NB4 (cell line): ENCODE results near the gene CDKN2D.

Experiments
- DNase-seq: peaks from one replicate; pipeline ENCODE4 v3.0.0; 2010; ENCODE audit warnings: low read depth
- H3K4me3 ChIP-seq: one replicate; pipeline ENCODE4 v1.5.1; 2011; ENCODE audit warnings: mild to moderate bottlenecking, low read depth, low read length, moderate library complexity
- MYC ChIP-seq: IDR thresholded peaks from 2 replicates; pipeline ENCODE4 v1.6.1; 2011; ENCODE audit warnings: low read depth, low read length
- POLR2A ChIP-seq: IDR thresholded peaks from 2 replicates; pipeline ENCODE4 v1.6.1; 2011; ENCODE audit warnings: mild to moderate bottlenecking; ENCODE audit not compliant: insufficient read length; ENCODE audit errors: extremely low read depth
- TF ChIP-seq, protein P1 (sequence below): IDR thresholded peaks from one replicate; pipeline ENCODE4 v1.5.1; 2012; ENCODE audit warnings: low read depth, low read length
- TF ChIP-seq, protein P2 (sequence below): IDR thresholded peaks from 2 replicates; pipeline ENCODE4 v1.6.1; 2011; ENCODE audit warnings: low read depth, low read length

The CDKN2D gene

DNA sequence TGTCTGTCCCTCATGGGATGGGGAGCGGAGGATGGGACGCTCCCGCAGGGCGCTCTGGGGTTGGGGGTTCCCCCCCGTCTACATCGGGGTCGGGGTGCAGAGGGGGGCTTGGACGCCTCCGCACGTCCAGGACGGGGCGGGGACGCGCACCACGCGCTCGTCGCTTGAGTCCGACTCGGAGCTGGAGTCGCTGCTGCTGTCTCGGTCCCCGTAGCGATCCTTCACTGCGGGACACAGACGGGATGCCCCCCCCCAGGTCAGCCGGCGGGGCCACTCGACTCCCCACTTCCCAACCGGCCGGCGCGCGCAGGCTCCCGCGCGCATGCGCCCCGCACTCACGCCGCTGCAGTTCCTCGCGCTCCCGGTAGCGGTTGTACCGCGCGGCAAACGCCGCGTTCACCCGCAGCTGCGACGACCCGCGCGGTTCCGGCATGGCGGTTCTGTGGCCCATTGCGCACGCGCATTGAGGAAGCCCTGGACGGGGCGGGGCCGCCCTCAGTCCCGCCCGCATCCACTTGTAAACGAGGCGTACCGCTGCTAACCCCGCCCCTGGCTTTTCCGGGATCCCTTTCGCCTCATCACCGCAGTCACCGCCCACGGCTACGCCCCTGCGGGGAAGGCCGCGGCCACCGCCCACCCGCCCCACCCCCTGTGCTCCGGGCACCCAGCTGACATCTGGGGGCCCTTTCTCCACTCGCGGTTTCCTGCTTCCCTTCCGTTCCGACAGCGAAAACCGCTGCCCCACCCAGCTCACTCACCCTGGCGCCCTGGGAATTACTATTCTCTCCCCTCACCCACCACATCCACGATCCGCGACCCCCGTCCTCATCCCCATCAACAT is 3.0 kb downstream of the CDKN2D start, which contains the start of gene KRI1:
Gene KRI1 (minus strand): TSS at position 444 of the 841 bp plus-strand sequence. CDS start 11 bp downstream, at position 433.
- peak; percentile 100 for DNase-seq
- TF ChIP-seq POLR2A (peak; percentile 99), MYC (peak; percentile 69)
- TF ChIP-seq, protein P1, sequence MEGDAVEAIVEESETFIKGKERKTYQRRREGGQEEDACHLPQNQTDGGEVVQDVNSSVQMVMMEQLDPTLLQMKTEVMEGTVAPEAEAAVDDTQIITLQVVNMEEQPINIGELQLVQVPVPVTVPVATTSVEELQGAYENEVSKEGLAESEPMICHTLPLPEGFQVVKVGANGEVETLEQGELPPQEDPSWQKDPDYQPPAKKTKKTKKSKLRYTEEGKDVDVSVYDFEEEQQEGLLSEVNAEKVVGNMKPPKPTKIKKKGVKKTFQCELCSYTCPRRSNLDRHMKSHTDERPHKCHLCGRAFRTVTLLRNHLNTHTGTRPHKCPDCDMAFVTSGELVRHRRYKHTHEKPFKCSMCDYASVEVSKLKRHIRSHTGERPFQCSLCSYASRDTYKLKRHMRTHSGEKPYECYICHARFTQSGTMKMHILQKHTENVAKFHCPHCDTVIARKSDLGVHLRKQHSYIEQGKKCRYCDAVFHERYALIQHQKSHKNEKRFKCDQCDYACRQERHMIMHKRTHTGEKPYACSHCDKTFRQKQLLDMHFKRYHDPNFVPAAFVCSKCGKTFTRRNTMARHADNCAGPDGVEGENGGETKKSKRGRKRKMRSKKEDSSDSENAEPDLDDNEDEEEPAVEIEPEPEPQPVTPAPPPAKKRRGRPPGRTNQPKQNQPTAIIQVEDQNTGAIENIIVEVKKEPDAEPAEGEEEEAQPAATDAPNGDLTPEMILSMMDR, result peak; percentile 35
- TF ChIP-seq, protein P2, sequence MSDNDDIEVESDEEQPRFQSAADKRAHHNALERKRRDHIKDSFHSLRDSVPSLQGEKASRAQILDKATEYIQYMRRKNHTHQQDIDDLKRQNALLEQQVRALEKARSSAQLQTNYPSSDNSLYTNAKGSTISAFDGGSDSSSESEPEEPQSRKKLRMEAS, result peak; percentile 84
- peak within 1 kb of the TSS; percentile 88 for H3K4me3 ChIP-seq

DNA sequence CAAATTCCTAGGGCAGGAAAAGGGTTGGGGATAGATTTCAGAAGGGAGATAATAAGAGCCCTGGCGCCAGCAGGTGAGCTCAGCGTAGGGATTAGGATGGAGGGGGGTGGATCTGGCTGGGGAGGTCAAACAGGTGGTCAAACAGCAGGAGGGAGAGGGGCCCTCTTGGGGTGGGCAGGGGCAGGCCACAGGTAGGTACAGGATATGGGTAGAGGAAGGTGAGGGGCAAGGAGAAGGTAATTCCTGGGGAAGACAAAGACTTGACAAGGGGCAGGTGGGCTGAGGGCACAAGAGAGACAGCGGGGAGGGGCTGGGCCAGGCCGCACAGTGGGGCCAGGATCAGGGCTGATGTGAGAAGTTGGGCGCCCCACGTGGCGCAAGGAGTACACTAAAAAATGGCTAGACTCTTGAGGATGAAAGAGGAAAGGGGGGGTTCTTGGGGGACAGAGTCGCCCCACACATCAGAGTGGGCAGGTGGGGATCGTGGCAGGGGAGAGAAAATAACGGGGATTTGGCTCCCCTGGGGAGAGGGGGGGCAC is 3.7 kb downstream of the CDKN2D start:
- H3K4me3 ChIP-seq, result peak overlapping the region; percentile 88
- peak; percentile 92 for DNase-seq
- TF ChIP-seq MYC, result peak; percentile 97
- no peak for TF ChIP-seq POLR2A
- TF ChIP-seq, protein P2, result peak; percentile 98
- TF ChIP-seq, protein P1, result peak; percentile 67

DNA sequence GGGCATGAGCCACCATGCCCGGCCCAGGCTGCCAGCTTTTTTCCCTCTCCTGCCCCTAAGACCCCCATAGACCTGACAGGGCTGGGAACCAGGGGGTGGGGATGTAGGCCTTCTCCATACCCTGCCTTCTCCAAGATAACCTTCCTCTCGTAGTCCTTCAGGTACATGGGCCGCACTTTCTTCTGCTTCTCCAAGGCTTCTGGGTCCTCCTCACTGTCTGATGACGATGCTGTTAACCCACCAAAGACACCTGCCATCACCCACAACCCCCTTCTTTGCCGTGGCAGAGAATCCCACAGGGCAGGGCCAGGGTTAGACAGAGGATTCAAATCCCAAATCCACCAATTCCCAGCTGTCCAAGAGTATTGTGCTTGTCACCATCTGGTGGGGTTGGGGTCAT is 6.2 kb downstream of the CDKN2D start:
- H3K4me3 ChIP-seq, result no peak overlapping the region
- TF ChIP-seq POLR2A, result no peak
- TF ChIP-seq, protein P2, result no peak
- TF ChIP-seq, protein P1, result no peak
- DNase-seq, result no peak

DNA sequence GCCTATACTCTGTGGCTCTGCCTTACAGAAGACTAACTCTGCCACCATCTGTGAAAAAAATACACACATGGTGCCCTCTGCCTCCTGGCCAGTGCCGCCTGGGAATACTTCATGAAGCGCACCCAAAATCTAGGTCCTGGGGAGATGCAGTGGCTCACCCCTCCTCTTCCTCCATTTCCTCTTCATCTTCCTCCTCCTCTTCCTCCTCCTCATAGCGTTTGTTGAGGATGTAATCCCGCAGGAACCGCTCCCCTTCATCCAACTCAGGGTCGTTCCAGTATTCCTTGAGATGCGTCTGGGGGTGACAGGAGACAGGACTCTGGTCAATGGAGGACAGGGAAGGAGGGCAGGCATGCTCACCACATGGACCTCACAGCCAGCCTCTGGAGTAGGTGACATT is 8.6 kb downstream of the CDKN2D start:
- TF ChIP-seq, protein P1, result no peak
- TF ChIP-seq MYC (no peak), POLR2A (no peak)
- TF ChIP-seq, protein P2, result no peak
- H3K4me3 ChIP-seq, result no peak overlapping the region
- DNase-seq, result no peak

DNA sequence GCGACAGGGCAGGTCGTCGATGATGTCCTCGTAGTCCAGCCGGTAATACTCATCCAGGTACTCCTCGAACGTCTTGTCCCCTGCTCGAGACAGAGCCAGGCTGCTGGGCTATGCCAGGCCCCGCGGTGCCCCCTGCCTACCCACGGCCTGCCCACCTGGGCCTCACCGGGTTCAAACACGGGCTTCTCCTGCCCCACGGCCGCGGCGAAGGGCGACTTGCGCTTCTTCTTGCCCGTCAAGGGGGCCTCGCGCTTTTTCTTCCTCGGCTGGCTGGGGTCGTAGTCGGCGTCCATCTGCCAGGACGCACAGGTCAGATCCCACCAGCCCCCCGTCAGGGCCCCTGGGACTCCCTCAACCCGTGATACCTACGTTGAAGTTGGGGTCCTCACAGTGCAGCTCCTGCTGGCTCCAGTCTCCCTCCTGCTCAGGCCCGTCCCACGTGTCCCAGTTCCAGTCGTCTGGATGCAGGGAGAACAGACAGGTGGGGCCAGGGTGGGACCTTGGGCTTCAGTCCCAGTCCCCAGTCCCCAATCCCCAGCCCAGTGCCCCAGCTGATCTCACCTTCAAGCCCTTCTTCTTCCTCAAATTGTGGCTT is 11.1 kb downstream of the CDKN2D start:
- no peak for TF ChIP-seq MYC
- TF ChIP-seq POLR2A, result no peak
- TF ChIP-seq, protein P1, result no peak
- TF ChIP-seq, protein P2, result no peak
- H3K4me3 ChIP-seq, result no peak overlapping the region
- no peak for DNase-seq
